HepG2 (cell line): ENCODE measurements around the gene PCIF1. TPM values are rescaled to one million over a fixed set of nuclear protein-coding genes. Genes with fewer than 3 reads are reported as not detected.

ENCODE experiments used
- CBFB ChIP-seq: sonication (generic); formaldehyde crosslinking; IDR thresholded peaks from 2 replicates; pipeline ENCODE4 v1.4.0; 2020; ENCODE audit warnings: missing genetic modification reagents
- FOXO1 ChIP-seq: sonication (generic); formaldehyde crosslinking; IDR thresholded peaks from 2 replicates; pipeline ENCODE4 v1.4.0; 2020; ENCODE audit warnings: missing genetic modification reagents
- PITX1 ChIP-seq: sonication (generic); formaldehyde crosslinking; IDR thresholded peaks from 2 replicates; pipeline ENCODE4 v1.5.1; 2020; ENCODE audit warnings: mild to moderate bottlenecking, missing genetic modification reagents
- RFX1 ChIP-seq: fragments of 450-650 bp; IDR thresholded peaks from 2 replicates; pipeline ENCODE4 v1.6.1; 2017
- RNF2 ChIP-seq: fragments of 450-650 bp; conservative IDR thresholded peaks from 2 replicates; pipeline ENCODE4 v1.6.1; 2016; ENCODE audit warnings: low read depth
- RORA ChIP-seq: sonication (generic); formaldehyde crosslinking; IDR thresholded peaks from 2 replicates; pipeline ENCODE4 v1.5.0; 2020; ENCODE audit warnings: mild to moderate bottlenecking, missing genetic modification reagents, moderate library complexity
- SNAPC2 ChIP-seq: sonication (generic); formaldehyde crosslinking; IDR thresholded peaks from 2 replicates; pipeline ENCODE4 v1.8.1; 2022; ENCODE audit warnings: mild to moderate bottlenecking, missing genetic modification reagents
- SPEN ChIP-seq: sonication (generic); formaldehyde crosslinking; IDR thresholded peaks from 2 replicates; pipeline ENCODE4 v1.5.1; 2020; ENCODE audit warnings: low read depth, mild to moderate bottlenecking, missing genetic modification reagents
- STAT5B ChIP-seq: sonication (generic); formaldehyde crosslinking; IDR thresholded peaks from 2 replicates; pipeline ENCODE4 v1.4.0; 2020; ENCODE audit warnings: missing genetic modification reagents
- TAF1 ChIP-seq: sonication (generic); formaldehyde crosslinking; IDR thresholded peaks from 2 replicates; pipeline ENCODE4 v1.4.0; 2020; ENCODE audit warnings: missing genetic modification reagents
- THYN1 ChIP-seq: sonication (generic); formaldehyde crosslinking; IDR thresholded peaks from 2 replicates; pipeline ENCODE4 v1.8.1; 2023; ENCODE audit warnings: low read depth, mild to moderate bottlenecking, moderate library complexity, missing genetic modification reagents, borderline replicate concordance
- U2AF2 ChIP-seq: fragments of 200-400 bp; formaldehyde crosslinking; IDR thresholded peaks from 2 replicates; pipeline ENCODE4 v1.6.1; 2017; ENCODE audit warnings: low read depth, mild to moderate bottlenecking, low read length
- ZBTB7B ChIP-seq: sonication (generic); formaldehyde crosslinking; IDR thresholded peaks from 2 replicates; pipeline ENCODE4 v1.4.0; 2020; ENCODE audit warnings: missing genetic modification reagents
- ZFYVE20 ChIP-seq: sonication (generic); formaldehyde crosslinking; IDR thresholded peaks from 2 replicates; pipeline ENCODE4 v1.8.0; 2023; ENCODE audit warnings: low read depth, mild to moderate bottlenecking, moderate library complexity, missing genetic modification reagents, borderline replicate concordance
- ZNF225 ChIP-seq: sonication (generic); formaldehyde crosslinking; IDR thresholded peaks from 2 replicates; pipeline ENCODE4 v1.4.0; 2020; ENCODE audit warnings: mild to moderate bottlenecking, missing genetic modification reagents
- ZNF329 ChIP-seq: sonication (generic); formaldehyde crosslinking; IDR thresholded peaks from 2 replicates; pipeline ENCODE4 v1.9.0; 2021; ENCODE audit warnings: low read depth, mild to moderate bottlenecking, missing genetic modification reagents
- ZNF337 ChIP-seq: sonication (generic); formaldehyde crosslinking; IDR thresholded peaks from 2 replicates; pipeline ENCODE4 v1.5.1; 2020; ENCODE audit warnings: missing genetic modification reagents, low read depth, mild to moderate bottlenecking, borderline replicate concordance
- ZNF432 ChIP-seq: sonication (generic); formaldehyde crosslinking; IDR thresholded peaks from 2 replicates; pipeline ENCODE4 v1.5.0; 2020; ENCODE audit warnings: missing genetic modification reagents, mild to moderate bottlenecking, borderline replicate concordance
- ZNF451 ChIP-seq: sonication (generic); formaldehyde crosslinking; IDR thresholded peaks from 2 replicates; pipeline ENCODE4 v1.5.0; 2020; ENCODE audit warnings: mild to moderate bottlenecking, missing genetic modification reagents
- ZNF556 ChIP-seq: sonication (generic); formaldehyde crosslinking; IDR thresholded peaks from 2 replicates; pipeline ENCODE4 v1.4.0; 2020; ENCODE audit warnings: mild to moderate bottlenecking, missing genetic modification reagents, borderline replicate concordance
- ZSCAN25 ChIP-seq: sonication (generic); formaldehyde crosslinking; IDR thresholded peaks from 2 replicates; pipeline ENCODE4 v1.8.0; 2022; ENCODE audit warnings: mild to moderate bottlenecking, missing genetic modification reagents
- polyA plus RNA-seq, 8 experiments: library from polyadenylated mRNA; depleted of rRNA in 3 of 8; stranded (reverse) in 7 of 8; unstranded in 1 of 8; fragments of >200 nt; fragmentation: Illumina TruSeq in 4 of 8; extraction: Trizol in 4 of 8; gene quantifications; 2 replicates each; pipeline versions ENCODE4 v1.2.1 to v1.2.3, GENCODE V29; 2011 to 2016; ENCODE audit warnings: low read depth in 4 of 8, missing spikeins in 1 of 8, mixed read lengths in 1 of 8; ENCODE audit not compliant: insufficient read depth in 1 of 8
- total RNA-seq, 5 experiments: library from RNA; depleted of rRNA; stranded (reverse); fragments of >200 nt; fragmentation: Illumina TruSeq; extraction: Trizol; gene quantifications; 2 replicates each; pipeline ENCODE4 v1.2.3, GENCODE V29; 2016; ENCODE audit warnings: low read depth in 1 of 5
- TF ChIP-seq, protein P1 (sequence below): sonication (generic); formaldehyde crosslinking; IDR thresholded peaks from 2 replicates; pipeline ENCODE4 v1.4.0; 2020; ENCODE audit warnings: missing genetic modification reagents, borderline replicate concordance

PCIF1 gene
- total and polyA plus RNA-seq, 2 of the 13 experiments (the other 11 are each of a cell fraction or from before 2014, with no cell fraction given) = 20.9 to 24.4 TPM

DNA sequence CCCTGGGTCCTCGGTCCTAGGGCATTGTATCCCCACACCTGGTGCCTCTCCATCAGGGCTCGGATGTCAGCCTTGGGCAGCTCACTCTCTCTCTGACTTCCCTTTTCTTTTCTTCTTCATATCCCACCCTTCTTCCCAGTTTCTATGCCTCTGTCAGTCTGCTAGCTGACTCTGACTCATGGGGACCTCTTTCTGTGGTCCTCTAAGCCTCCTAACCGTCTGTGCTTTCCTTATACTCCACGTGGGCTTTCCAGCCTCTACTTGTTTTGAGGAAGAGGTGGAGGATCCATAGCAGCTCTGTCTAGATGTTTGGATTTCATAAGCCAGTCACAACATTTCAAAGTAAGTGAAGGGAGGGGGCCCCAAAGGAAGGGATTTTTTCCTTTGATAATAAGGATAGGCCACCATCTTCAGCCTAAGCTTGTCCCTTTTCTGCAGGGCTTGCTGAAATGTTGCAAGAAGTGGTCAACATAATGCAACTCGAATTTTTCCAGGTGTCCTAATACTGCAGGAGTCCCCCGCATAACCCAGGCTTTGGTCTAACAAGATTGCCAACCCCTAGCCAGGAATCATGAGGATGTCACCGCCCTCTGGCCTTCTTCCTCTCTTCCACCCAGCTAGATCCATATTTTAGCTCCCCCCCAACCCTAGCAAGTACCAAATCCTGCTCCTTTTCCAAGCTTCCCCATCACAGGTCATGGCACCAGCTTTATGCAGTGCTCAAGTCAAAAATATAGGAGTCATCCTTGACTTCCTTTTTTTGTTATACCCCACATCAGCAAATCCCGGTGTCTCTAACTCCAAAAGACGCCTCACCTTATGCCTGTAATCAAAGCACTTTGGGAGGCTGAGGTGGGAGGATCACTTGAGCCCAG, 13.8 kb upstream of the PCIF1 start (continued):
- TF ChIP-seq U2AF2 = no peak
- no peak for TF ChIP-seq PITX1 (CRISPR knock-in tag)
- TF ChIP-seq TAF1 (CRISPR knock-in tag) = peak; percentile 30; the same call in 1 of the 2 replicates
- 0 out of 2 replicates have a peak, but pooled peaks have one; percentile 14 for TF ChIP-seq FOXO1 (CRISPR knock-in tag)
- TF ChIP-seq ZNF329 (CRISPR knock-in tag) = no peak
- no peak for TF ChIP-seq RFX1
- no peak for TF ChIP-seq RNF2
- TF ChIP-seq, protein P1, sequence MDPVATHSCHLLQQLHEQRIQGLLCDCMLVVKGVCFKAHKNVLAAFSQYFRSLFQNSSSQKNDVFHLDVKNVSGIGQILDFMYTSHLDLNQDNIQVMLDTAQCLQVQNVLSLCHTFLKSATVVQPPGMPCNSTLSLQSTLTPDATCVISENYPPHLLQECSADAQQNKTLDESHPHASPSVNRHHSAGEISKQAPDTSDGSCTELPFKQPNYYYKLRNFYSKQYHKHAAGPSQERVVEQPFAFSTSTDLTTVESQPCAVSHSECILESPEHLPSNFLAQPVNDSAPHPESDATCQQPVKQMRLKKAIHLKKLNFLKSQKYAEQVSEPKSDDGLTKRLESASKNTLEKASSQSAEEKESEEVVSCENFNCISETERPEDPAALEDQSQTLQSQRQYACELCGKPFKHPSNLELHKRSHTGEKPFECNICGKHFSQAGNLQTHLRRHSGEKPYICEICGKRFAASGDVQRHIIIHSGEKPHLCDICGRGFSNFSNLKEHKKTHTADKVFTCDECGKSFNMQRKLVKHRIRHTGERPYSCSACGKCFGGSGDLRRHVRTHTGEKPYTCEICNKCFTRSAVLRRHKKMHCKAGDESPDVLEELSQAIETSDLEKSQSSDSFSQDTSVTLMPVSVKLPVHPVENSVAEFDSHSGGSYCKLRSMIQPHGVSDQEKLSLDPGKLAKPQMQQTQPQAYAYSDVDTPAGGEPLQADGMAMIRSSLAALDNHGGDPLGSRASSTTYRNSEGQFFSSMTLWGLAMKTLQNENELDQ (CRISPR knock-in tag) = no peak
- no peak for TF ChIP-seq ZFYVE20 (CRISPR knock-in tag)
- TF ChIP-seq STAT5B = no peak
- no peak for TF ChIP-seq ZNF337 (CRISPR knock-in tag)
- TF ChIP-seq ZSCAN25 (CRISPR knock-in tag) = no peak
- peak; percentile 70; the same call in 1 of the 2 replicates for TF ChIP-seq SPEN (CRISPR knock-in tag)
- TF ChIP-seq ZNF225 (CRISPR knock-in tag) = no peak
- TF ChIP-seq ZBTB7B (CRISPR knock-in tag) = peak; percentile 32; the same call in 1 of the 2 replicates
- peak; percentile 74; the same call in 1 of the 2 replicates for TF ChIP-seq SNAPC2 (CRISPR knock-in tag)
- no peak for TF ChIP-seq ZNF432 (CRISPR knock-in tag)
- no peak for TF ChIP-seq RORA (CRISPR knock-in tag)
- no peak for TF ChIP-seq ZNF451 (CRISPR knock-in tag)
- no peak for TF ChIP-seq CBFB (CRISPR knock-in tag)
- no peak for TF ChIP-seq ZNF556 (CRISPR knock-in tag)
- TF ChIP-seq THYN1 (CRISPR knock-in tag) = 0 out of 2 replicates have a peak, but pooled peaks have one; percentile 77
